Panc1 (cell line): ENCODE data around the gene SLPI. TPM values are rescaled to one million over a fixed set of nuclear protein-coding genes. Genes with fewer than 3 reads are reported as not detected.

Experiments
- ATAC-seq: fragments of 200-7000 bp; cut with Tn5 transposase; 2 replicates; pipeline ENCODE4 v1.9.1; 2020; ENCODE audit warnings: mild to moderate bottlenecking, moderate library complexity
- BruUV-seq: library from RNA; stranded (reverse); fragments of 400-500 nt; replicated peaks from 2 replicates; lab custom pipeline; 2021; lab: Mats Ljungman, UMichigan
- CTCF ChIA-PET: fragments of 300-600 bp; sonication (Branson Sonifier 250); formaldehyde crosslinking; loops from one replicate; lab custom pipeline; 2022; ENCODE audit warnings: antibody characterized with exemption; lab: Charles Lee
- POLR2A ChIA-PET: fragments of 300-600 bp; sonication (Branson Sonifier 250); formaldehyde crosslinking; loops from one replicate; lab custom pipeline; 2022; ENCODE audit warnings: antibody characterized with exemption; lab: Charles Lee
- DNase-seq: peaks from one replicate; pipeline ENCODE4 v3.0.0-alpha.2; 2010; ENCODE audit warnings: low read depth, low spot score
- H3K27ac ChIP-seq: 2 replicates; pipeline ENCODE4 v1.5.1; 2011; ENCODE audit warnings: mild to moderate bottlenecking, low read length, inconsistent platforms
- H3K27me3 ChIP-seq: fragments of 200-500 bp; sonication (Bioruptor generic); 2 replicates; pipeline ENCODE4 v1.6.0; 2014; ENCODE audit warnings: low read length, inconsistent platforms; ENCODE audit not compliant: control insufficient read depth, insufficient read depth
- H3K36me3 ChIP-seq: fragments of 200-500 bp; sonication (Bioruptor generic); 2 replicates; pipeline ENCODE4 v1.5.1; 2014; ENCODE audit warnings: inconsistent platforms, mild to moderate bottlenecking, low read length, moderate library complexity; ENCODE audit not compliant: control insufficient read depth, insufficient read depth
- H3K4me1 ChIP-seq: 2 replicates; pipeline ENCODE4 v1.5.1; 2011; ENCODE audit warnings: inconsistent platforms, mild to moderate bottlenecking, low read length, moderate library complexity; ENCODE audit not compliant: control insufficient read depth, insufficient read depth
- H3K4me3 ChIP-seq, 2 experiments: 2 replicates each; pipeline ENCODE4 v1.5.1; 2011 to 2012; ENCODE audit warnings: low read depth in 2 of 2, low read length in 2 of 2, mild to moderate bottlenecking in 2 of 2, inconsistent platforms in 1 of 2, moderate library complexity in 1 of 2
- H3K9me3 ChIP-seq: fragments of 200-500 bp; sonication (Bioruptor generic); 2 replicates; pipeline ENCODE4 v1.5.1; 2014; ENCODE audit warnings: low read depth, mild to moderate bottlenecking, inconsistent platforms, low read length, moderate library complexity; ENCODE audit not compliant: control insufficient read depth, insufficient read depth
- POLR2AphosphoS5 ChIP-seq: IDR thresholded peaks from 2 replicates; pipeline ENCODE4 v1.6.1; 2012; ENCODE audit warnings: mild to moderate bottlenecking, low read depth, low read length, moderate library complexity
- SIN3A ChIP-seq: IDR thresholded peaks from 2 replicates; pipeline ENCODE4 v1.6.1; 2012; ENCODE audit warnings: low read depth, mild to moderate bottlenecking, low read length, moderate library complexity, borderline replicate concordance; ENCODE audit not compliant: insufficient read depth
- TCF7L2 ChIP-seq: IDR thresholded peaks from 2 replicates; pipeline ENCODE4 v1.6.1; 2011; ENCODE audit warnings: mild to moderate bottlenecking, low read depth, low read length, inconsistent platforms
- in situ Hi-C: cut with HindIII; loops from 2 replicates; pipeline ENCODE4 v1.10.0; 2016; ENCODE audit warnings: low sequenced_read_pairs, low pct_unique_long_range_greater_than_20kb
- intact Hi-C: fragments of 100-400 bp; cut with micrococcal nuclease; formaldehyde crosslinking; loops from one replicate; pipeline ENCODE4 v1.10.0; 2022; ENCODE audit not compliant: unreplicated experiment
- total RNA-seq: library from RNA; stranded (reverse); gene quantifications from one replicate; pipeline ENCODE4 v1.2.1, GENCODE V29; 2021; ENCODE audit not compliant: unreplicated experiment
- TF ChIP-seq, protein P1 (sequence below), 2 experiments: IDR thresholded peaks; 2 replicates each; pipeline ENCODE4 v1.6.1; 2011 to 2012; ENCODE audit warnings: low read depth in 2 of 2, control low read depth in 1 of 2, low read length in 1 of 2, mild to moderate bottlenecking in 1 of 2, moderate library complexity in 1 of 2; ENCODE audit not compliant: insufficient read depth in 1 of 2
- TF ChIP-seq, protein P2 (sequence below): fragments of 450-650 bp; IDR thresholded peaks from 2 replicates; pipeline ENCODE4 v1.5.1; 2017; ENCODE audit warnings: mild to moderate bottlenecking

SLPI gene
- total RNA-seq, 1 experiment from 2014 or later: 0.74 TPM

DNA sequence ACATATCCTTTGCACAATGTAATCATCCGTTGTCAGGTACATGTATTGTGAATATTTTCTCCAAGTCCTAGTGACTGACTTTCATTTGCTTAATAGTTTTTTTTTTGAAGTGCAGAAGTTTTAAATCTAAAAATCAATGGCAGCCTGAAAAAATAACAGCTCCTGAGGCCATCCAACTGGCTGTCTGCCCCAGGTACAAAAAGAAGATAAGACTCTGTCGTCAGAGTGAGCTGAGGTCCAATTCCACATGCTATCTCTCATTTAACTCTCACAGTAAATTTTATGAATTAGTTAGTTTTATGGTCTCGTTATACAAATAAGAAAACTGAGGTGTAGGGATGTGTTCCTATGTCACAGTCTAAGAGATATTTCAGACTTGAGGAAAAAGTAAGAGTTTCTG, 21.0 kb upstream of the SLPI start:
- BruUV-seq: no TSS peak

DNA sequence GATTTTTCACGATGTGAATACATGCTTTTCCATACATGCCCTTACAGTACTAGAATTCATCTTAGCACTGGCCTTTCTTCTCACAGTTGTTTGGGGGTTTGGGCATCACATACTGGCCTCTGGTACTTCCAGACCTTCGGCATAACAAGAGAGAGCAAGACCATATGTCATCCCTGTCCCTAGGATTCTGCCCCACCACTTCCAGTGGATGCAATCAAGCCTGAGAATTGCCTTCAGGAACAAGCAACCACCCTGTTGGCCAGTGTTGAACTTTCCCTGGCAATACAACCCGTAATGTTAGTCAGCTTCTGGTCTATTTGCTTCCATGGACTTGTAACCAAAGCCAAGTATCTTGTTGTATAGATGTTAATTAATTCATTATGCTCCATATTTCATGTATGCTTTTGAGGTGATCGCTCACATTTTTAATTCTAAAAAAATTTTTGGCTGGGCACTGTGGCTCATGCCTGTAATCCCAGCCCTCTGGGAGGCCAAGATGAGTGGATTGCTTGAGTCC, 15.4 kb upstream of the SLPI start:
- Histone ChIP-seq H3K4me1 (no peaks in the 10 kb centered on the region), H3K4me3 (no peak overlapping the region), H3K27ac (no peak overlapping the region), H3K27me3 (peaks cover 27% of the 10 kb centered on the region), H3K36me3 (no peaks in the 10 kb centered on the region; the same call in 1 of the 2 replicates), H3K9me3 (no peaks in the 10 kb centered on the region)
- DNase-seq (no peak), ATAC-seq (no peak)
- TF ChIP-seq, protein P1, sequence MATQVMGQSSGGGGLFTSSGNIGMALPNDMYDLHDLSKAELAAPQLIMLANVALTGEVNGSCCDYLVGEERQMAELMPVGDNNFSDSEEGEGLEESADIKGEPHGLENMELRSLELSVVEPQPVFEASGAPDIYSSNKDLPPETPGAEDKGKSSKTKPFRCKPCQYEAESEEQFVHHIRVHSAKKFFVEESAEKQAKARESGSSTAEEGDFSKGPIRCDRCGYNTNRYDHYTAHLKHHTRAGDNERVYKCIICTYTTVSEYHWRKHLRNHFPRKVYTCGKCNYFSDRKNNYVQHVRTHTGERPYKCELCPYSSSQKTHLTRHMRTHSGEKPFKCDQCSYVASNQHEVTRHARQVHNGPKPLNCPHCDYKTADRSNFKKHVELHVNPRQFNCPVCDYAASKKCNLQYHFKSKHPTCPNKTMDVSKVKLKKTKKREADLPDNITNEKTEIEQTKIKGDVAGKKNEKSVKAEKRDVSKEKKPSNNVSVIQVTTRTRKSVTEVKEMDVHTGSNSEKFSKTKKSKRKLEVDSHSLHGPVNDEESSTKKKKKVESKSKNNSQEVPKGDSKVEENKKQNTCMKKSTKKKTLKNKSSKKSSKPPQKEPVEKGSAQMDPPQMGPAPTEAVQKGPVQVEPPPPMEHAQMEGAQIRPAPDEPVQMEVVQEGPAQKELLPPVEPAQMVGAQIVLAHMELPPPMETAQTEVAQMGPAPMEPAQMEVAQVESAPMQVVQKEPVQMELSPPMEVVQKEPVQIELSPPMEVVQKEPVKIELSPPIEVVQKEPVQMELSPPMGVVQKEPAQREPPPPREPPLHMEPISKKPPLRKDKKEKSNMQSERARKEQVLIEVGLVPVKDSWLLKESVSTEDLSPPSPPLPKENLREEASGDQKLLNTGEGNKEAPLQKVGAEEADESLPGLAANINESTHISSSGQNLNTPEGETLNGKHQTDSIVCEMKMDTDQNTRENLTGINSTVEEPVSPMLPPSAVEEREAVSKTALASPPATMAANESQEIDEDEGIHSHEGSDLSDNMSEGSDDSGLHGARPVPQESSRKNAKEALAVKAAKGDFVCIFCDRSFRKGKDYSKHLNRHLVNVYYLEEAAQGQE (IDR thresholded peaks at IDR 0.05; ENCODE audit: insufficient read depth in 1 of 2, low read depth in 2 of 2, low read length in 1 of 2): no peak
- TF ChIP-seq SIN3A (no peak), POLR2AphosphoS5 (no peak), TCF7L2 (no peak)
- TF ChIP-seq, protein P2, sequence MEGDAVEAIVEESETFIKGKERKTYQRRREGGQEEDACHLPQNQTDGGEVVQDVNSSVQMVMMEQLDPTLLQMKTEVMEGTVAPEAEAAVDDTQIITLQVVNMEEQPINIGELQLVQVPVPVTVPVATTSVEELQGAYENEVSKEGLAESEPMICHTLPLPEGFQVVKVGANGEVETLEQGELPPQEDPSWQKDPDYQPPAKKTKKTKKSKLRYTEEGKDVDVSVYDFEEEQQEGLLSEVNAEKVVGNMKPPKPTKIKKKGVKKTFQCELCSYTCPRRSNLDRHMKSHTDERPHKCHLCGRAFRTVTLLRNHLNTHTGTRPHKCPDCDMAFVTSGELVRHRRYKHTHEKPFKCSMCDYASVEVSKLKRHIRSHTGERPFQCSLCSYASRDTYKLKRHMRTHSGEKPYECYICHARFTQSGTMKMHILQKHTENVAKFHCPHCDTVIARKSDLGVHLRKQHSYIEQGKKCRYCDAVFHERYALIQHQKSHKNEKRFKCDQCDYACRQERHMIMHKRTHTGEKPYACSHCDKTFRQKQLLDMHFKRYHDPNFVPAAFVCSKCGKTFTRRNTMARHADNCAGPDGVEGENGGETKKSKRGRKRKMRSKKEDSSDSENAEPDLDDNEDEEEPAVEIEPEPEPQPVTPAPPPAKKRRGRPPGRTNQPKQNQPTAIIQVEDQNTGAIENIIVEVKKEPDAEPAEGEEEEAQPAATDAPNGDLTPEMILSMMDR: no peak
- in situ Hi-C loops (no loop called here), intact Hi-C loops (loop anchor here (5.0 kb wide), 1 partner anchor 43 kb away; no protein-coding TSS in a partner anchor)
- ChIA-PET POLR2A (no interaction called here), CTCF (interaction anchor here (0.7 kb wide), 1 partner anchor 156 kb away, joined by 3 read pairs; no protein-coding TSS in a partner anchor)
- no TSS peak for BruUV-seq

More for the DNA sequence above, 21.0 kb upstream of the SLPI start:
- H3K27me3 ChIP-seq: peaks cover 23% of the 10 kb centered on the region
- no peak overlapping the region for H3K4me3 ChIP-seq
- H3K9me3 ChIP-seq: no peaks in the 10 kb centered on the region
- no peaks in the 10 kb centered on the region for H3K4me1 ChIP-seq
- POLR2A ChIA-PET: interaction anchor here (0.7 kb wide), 2 partner anchors 16 to 161 kb away, joined by 3 read pairs; no protein-coding TSS in a partner anchor
- CTCF ChIA-PET: no interaction called here
- H3K27ac ChIP-seq: no peak overlapping the region
- ATAC-seq: no peak
- in situ Hi-C loops (no loop called here), intact Hi-C loops (no loop called here)
- TF ChIP-seq SIN3A (no peak), POLR2AphosphoS5 (no peak)
- TF ChIP-seq, protein P1 (IDR thresholded peaks at IDR 0.05; ENCODE audit: insufficient read depth in 1 of 2, low read depth in 2 of 2, low read length in 1 of 2): no peak
- TF ChIP-seq, protein P2: no peak
- no peak for DNase-seq
- no peaks in the 10 kb centered on the region for H3K36me3 ChIP-seq
